Left lung (tissue), 10 donors: ENCODE data around the gene MUC2. TPM values are rescaled to one million over a fixed set of nuclear protein-coding genes. Genes with fewer than 3 reads are reported as not detected.

Experiments
- ATAC-seq: fragments of 200-7000 bp; cut with Tn5 transposase; one replicate; pipeline ENCODE4 v1.9.1; 2020; ENCODE audit warnings: moderate library complexity
- DNase-seq, 4 donors: peaks; one replicate each; pipeline ENCODE4 v3.0.0-alpha.2; 2013 to 2020
- H3K27ac ChIP-seq, 2 donors: fragments of 200-600 bp; sonication (generic) in 1 of 2; one replicate each; pipeline versions ENCODE4 v1.5.0 to v1.8.0; 2020 to 2021
- H3K27me3 ChIP-seq, 2 donors: fragments of 200-600 bp; sonication (generic) in 1 of 2; one replicate each; pipeline versions ENCODE4 v1.5.0 to v1.8.0; 2020 to 2021
- H3K36me3 ChIP-seq, 2 donors: fragments of 200-600 bp; sonication (generic) in 1 of 2; one replicate each; pipeline versions ENCODE4 v1.5.0 to v1.8.0; 2020 to 2021
- H3K4me1 ChIP-seq, 2 donors: fragments of 200-600 bp; one replicate each; pipeline ENCODE4 v1.8.0; 2021
- H3K4me3 ChIP-seq, 2 donors: fragments of 200-600 bp; sonication (generic) in 1 of 2; one replicate each; pipeline versions ENCODE4 v1.5.0 to v1.8.0; 2020 to 2021; ENCODE audit warnings: mild to moderate bottlenecking in 1 of 2
- H3K9me3 ChIP-seq, 2 donors: fragments of 200-600 bp; sonication (generic) in 1 of 2; one replicate each; pipeline versions ENCODE4 v1.5.0 to v1.8.0; 2020 to 2021
- CTCF ChIP-seq, 2 donors: fragments of 200-600 bp; sonication (generic) in 1 of 2; IDR thresholded peaks; one replicate each; pipeline versions ENCODE4 v1.5.0 to v1.8.0; 2021; ENCODE audit warnings: antibody characterized with exemption in 2 of 2
- intact Hi-C, 2 donors: fragments of 100-400 bp; cut with DNase I; formaldehyde crosslinking; loops; one replicate each; pipeline versions ENCODE4 v1.11.2 to v1.14.2; 2022
- polyA plus RNA-seq, 6 donors: library from polyadenylated mRNA; unstranded; fragments of 120-200 nt; gene quantifications; one replicate each; pipeline ENCODE4 v1.2.1, GENCODE V29; 2013; ENCODE audit not compliant: insufficient read length in 6 of 6
- total RNA-seq, 2 donors: library from RNA; stranded (reverse); fragmentation: NEBNext Ultra II Directional; extraction: Animal tissue kit (Norgen Biotek cat#: 25700); gene quantifications; one replicate each; pipeline ENCODE4 v1.2.1, GENCODE V29; 2021
- donor health status: DM: no; HTN: yes; CAD: no.
- donor health status: DM: no; HTN: no; CAD: no.

The MUC2 gene
- total and polyA plus RNA-seq, 8 donors = 0.02 to 0.03 (median 0.03) TPM; not detected in 3

GRCh38 chr11:1041149-1041467, 33.6 kb upstream of the MUC2 start:
- H3K9me3 ChIP-seq = peaks cover 0 to 2% of the 10 kb centered on the region in 2 donors
- H3K27me3 ChIP-seq = peaks cover 3 to 69% of the 10 kb centered on the region in 2 donors
- no peak overlapping the region for H3K27ac ChIP-seq
- no peak for DNase-seq
- no peaks in the 10 kb centered on the region for H3K36me3 ChIP-seq
- no peak for ATAC-seq
- no peaks in the 10 kb centered on the region for H3K4me1 ChIP-seq
- H3K4me3 ChIP-seq = no peak overlapping the region
- intact Hi-C loops = no loop called here
- TF ChIP-seq CTCF (IDR thresholded peaks at IDR 0.05) = no peak

- Histone ChIP-seq H3K27me3 (peaks cover 2 to 65% of the 10 kb centered on the region in 2 donors), H3K9me3 (peaks cover 0 to 2% of the 10 kb centered on the region in 2 donors), H3K36me3 (no peaks in the 10 kb centered on the region), H3K27ac (no peak overlapping the region), H3K4me3 (no peak overlapping the region), H3K4me1 (no peaks in the 10 kb centered on the region)
- TF ChIP-seq CTCF (IDR thresholded peaks at IDR 0.05) = no peak
- ATAC-seq (no peak), DNase-seq (peak in 1 of 4 donors; percentile 62)
- intact Hi-C loops = no loop called here
These were observed 33.2 kb upstream of the MUC2 start for GRCh38 chr11:1041471-1041870.

- intact Hi-C loops = no loop called here
- Histone ChIP-seq H3K27me3 (peaks cover 0 to 59% of the 10 kb centered on the region in 2 donors), H3K9me3 (peaks cover 0 to 2% of the 10 kb centered on the region in 2 donors), H3K4me1 (no peaks in the 10 kb centered on the region), H3K27ac (no peak overlapping the region), H3K4me3 (no peak overlapping the region), H3K36me3 (no peaks in the 10 kb centered on the region)
- DNase-seq (peak in 1 of 4 donors; percentile 80), ATAC-seq (no peak)
- no peak for TF ChIP-seq CTCF (IDR thresholded peaks at IDR 0.05)
These were observed 32.6 kb upstream of the MUC2 start for GRCh38 chr11:1041936-1042608.

GRCh38 chr11:1042626-1043562, 31.8 kb upstream of the MUC2 start:
- Histone ChIP-seq H3K4me1 (peaks cover 0 to 4% of the 10 kb centered on the region in 2 donors), H3K36me3 (no peaks in the 10 kb centered on the region), H3K27ac (no peak overlapping the region), H3K9me3 (peaks cover 0 to 2% of the 10 kb centered on the region in 2 donors), H3K27me3 (peaks cover 0 to 59% of the 10 kb centered on the region in 2 donors), H3K4me3 (no peak overlapping the region)
- DNase-seq = peak in 1 of 4 donors; percentile 63
- no peak for ATAC-seq
- intact Hi-C loops = no loop called here
- no peak for TF ChIP-seq CTCF (IDR thresholded peaks at IDR 0.05)

GRCh38 chr11:1043563-1044096, 31.0 kb upstream of the MUC2 start:
- intact Hi-C loops = no loop called here
- no peak for ATAC-seq
- H3K27me3 ChIP-seq = peaks cover 0 to 60% of the 10 kb centered on the region in 2 donors

More at GRCh38 chr11:1043563-1044096, 31.0 kb upstream of the MUC2 start:
- H3K9me3 ChIP-seq = peaks cover 0 to 2% of the 10 kb centered on the region in 2 donors
- no peak for DNase-seq
- no peaks in the 10 kb centered on the region for H3K36me3 ChIP-seq
- H3K27ac ChIP-seq = no peak overlapping the region
- H3K4me1 ChIP-seq = peaks cover 0 to 5% of the 10 kb centered on the region in 2 donors
- no peak for TF ChIP-seq CTCF (IDR thresholded peaks at IDR 0.05)
- no peak overlapping the region for H3K4me3 ChIP-seq
